Dermis blood vessel endothelial cell (primary cell): Measurements from ENCODE around the gene BMAL2. TPM values are rescaled to one million over a fixed set of nuclear protein-coding genes. Genes with fewer than 3 reads are reported as not detected.

Source experiments
- DNase-seq: peaks from one replicate; pipeline ENCODE4 v3.0.0; 2010
- total RNA-seq: library from RNA; depleted of rRNA; stranded (reverse); fragments of >200 nt; gene quantifications from 2 replicates; pipeline ENCODE4 v1.2.3, GENCODE V29; 2014

Gene BMAL2, protein sequence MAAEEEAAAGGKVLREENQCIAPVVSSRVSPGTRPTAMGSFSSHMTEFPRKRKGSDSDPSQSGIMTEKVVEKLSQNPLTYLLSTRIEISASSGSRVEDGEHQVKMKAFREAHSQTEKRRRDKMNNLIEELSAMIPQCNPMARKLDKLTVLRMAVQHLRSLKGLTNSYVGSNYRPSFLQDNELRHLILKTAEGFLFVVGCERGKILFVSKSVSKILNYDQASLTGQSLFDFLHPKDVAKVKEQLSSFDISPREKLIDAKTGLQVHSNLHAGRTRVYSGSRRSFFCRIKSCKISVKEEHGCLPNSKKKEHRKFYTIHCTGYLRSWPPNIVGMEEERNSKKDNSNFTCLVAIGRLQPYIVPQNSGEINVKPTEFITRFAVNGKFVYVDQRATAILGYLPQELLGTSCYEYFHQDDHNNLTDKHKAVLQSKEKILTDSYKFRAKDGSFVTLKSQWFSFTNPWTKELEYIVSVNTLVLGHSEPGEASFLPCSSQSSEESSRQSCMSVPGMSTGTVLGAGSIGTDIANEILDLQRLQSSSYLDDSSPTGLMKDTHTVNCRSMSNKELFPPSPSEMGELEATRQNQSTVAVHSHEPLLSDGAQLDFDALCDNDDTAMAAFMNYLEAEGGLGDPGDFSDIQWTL
- 43.6 and 55.0 TPM in 2 replicates for total RNA-seq

GRCh38 chr12:27332714-27333402 lies at the start of gene BMAL2:
TSS of gene BMAL2 (plus strand) at chr12:27332836. CDS start at chr12:27333073, 237 bp downstream.
- peak; percentile 70 for DNase-seq

- DNase-seq = peak; percentile 30
Measured at GRCh38 chr12:27284021-27284420, 48.6 kb upstream of the BMAL2 start.

GRCh38 chr12:27284751-27285150 lies 47.9 kb upstream of the BMAL2 start:
- peak; percentile 93 for DNase-seq

GRCh38 chr12:27285403-27285802 lies 47.2 kb upstream of the BMAL2 start:
- peak; percentile 55 for DNase-seq

GRCh38 chr12:27289414-27289813 lies 43.2 kb upstream of the BMAL2 start:
- DNase-seq = no peak

DNA sequence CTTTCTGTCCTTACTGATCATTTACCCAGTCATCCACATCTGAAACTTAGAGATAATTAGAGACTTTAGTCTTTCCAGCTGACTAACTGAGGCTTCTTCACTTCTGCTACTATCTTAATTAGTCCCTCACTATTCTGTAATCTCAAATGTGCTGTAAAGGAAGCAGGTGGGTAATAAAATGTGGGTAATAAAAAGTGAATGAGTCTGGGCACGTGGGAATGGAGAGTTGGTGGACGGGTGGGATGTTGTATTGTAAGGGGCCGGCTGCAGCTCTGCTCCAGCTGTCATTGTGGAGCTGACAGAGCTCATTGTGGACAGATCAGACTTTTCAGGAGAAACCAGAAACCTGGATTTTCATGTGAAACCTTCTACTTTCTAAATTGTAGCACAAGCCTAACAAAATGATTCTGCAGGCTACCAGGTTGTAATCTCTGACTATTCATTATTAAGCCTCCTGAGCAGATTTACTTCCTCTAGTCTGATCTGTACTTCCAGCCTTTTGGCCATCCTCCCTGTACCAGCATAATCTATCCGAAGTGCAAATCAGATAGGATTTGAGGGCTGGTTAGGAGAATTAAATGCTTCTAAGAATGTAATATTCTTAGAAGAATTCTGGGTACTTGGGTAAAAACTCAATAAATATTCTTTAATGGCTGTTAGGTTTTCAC lies 42.0 kb upstream of the BMAL2 start:
- DNase-seq = peak; percentile 61

DNA sequence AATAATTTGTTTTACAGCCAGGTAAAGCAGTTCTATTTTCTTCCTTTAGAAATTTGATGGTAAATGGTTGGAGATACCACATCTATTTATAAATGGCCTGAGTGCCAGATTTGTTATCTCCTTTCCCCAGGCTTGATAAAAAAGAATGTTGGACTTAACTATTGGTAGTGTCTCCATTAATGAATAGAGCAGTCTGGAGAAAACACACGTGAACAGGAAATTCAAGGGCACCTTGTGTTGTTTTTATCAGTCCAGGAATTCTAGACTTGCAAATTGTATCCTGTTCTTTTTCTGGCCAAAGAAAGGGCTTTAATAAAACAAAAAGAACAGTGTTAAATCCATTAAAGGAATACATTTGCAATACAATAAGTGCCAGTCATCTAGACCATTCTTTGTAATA lies 40.8 kb upstream of the BMAL2 start:
- DNase-seq = peak; percentile 93

- DNase-seq = no peak
Measured at GRCh38 chr12:27292718-27293117, 39.9 kb upstream of the BMAL2 start.

GRCh38 chr12:27293463-27293862 lies 39.2 kb upstream of the BMAL2 start:
- DNase-seq = peak; percentile 25

GRCh38 chr12:27296674-27297073 lies 36.0 kb upstream of the BMAL2 start:
- no peak for DNase-seq

- DNase-seq = peak; percentile 78
Measured at GRCh38 chr12:27297566-27297965, 35.1 kb upstream of the BMAL2 start.

DNA sequence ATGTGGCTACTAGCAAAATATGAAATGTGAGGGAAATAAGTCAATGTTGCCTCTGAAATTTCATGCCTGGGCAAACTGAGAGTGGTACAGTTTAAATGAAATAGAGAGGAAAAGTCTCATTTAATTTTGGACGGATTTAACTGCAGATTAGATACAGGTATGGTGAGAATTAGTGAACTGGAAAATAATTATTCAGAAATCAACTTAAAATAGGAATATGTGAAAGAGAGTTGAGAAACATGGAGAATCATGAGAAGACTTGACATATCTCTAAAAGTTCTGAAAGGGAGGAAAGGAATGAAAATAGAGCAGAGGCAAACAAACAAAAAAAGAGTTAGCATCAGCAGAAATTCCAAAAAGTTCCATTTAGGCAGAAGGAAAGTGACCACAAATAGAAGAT lies 33.5 kb upstream of the BMAL2 start:
- DNase-seq = no peak

GRCh38 chr12:27300226-27300625 lies 32.4 kb upstream of the BMAL2 start:
- DNase-seq = no peak

DNA sequence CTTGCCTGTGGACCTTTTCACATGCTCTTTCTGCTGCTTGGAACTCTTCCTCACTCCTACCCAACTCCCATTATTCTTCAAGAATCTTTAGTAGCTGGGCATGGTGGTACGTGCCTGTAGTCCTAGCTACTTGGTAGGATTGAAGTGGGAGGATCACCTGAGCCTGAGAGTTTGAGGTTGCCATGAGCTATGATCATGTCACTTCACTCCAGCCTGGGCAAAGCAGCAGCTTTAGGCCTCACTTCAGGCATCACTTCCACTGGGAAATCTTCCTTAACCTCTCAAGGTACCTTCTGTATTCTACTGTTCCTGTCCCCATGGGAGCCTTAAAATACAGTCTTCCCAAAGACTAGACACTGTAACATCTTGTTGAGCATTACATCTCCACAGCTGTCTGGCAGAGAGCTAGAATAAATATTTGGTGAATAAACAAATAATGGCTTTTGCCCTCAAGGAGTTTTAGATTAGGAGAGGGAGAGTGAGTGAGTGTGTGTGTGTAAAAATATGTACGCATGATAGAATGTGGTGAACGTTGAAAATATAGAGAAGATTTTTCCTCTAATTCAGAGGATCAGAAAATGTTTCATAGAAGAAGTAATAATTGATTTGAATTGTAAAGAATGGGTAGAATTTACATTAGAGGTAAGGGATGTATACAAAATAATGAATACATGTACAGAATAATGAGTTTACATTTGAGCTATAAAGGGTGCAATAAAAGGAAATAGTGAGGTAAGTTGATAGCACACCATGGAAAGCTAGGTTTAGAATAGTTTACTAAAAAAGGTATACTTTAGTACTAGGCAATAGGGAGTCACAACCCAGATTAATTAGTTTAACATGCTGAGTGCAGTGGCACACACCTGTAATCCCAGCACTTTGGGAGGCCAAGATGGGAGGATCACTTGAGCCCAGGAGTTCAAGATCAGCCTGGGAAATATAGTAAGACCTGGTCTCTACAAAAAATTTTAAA lies 29.2 kb upstream of the BMAL2 start:
- no peak for DNase-seq

GRCh38 chr12:27304856-27305255 lies 27.8 kb upstream of the BMAL2 start:
- DNase-seq = no peak

GRCh38 chr12:27305673-27306456 lies 26.8 kb upstream of the BMAL2 start:
- peak; percentile 69 for DNase-seq

GRCh38 chr12:27309293-27309994 lies 23.2 kb upstream of the BMAL2 start:
- DNase-seq = no peak

DNA sequence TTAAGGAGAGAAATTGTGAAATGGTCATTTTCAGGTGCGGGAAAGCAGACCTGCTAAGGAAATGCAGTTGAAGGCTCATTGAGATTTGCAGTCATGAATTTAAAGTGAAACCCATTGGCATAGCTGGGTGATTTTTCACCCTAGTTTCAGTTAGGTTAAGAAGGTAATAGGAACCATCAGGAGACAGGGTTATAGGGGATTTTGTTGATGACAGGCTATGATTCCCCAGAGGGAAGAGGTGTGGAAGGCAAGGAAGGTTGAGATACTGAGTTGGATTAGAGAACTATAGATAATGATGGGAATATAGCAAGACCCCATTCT lies 22.7 kb upstream of the BMAL2 start:
- no peak for DNase-seq

DNA sequence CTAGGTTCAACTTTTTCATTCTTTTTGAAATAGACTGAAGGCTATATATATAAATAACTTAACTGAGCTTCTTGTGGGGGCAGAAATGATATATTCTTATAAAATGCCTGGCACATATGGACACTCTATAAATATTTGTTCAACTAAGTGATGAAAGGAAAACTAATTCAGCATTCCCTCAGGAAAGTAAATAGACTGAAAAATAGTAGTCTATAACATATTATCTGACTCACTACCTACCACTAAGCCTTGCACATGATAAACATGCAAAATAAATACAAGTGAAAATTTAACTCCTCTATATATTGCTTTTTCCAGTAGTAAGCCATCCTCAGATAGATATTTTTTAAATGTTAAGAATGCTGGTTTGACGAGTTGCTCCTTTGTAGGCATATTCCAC lies 15.7 kb upstream of the BMAL2 start:
- DNase-seq = no peak

GRCh38 chr12:27319409-27319808 lies 13.2 kb upstream of the BMAL2 start:
- DNase-seq = peak; percentile 28
